ENCODE measurements around the gene KRT20.

The KRT20 gene

DNA sequence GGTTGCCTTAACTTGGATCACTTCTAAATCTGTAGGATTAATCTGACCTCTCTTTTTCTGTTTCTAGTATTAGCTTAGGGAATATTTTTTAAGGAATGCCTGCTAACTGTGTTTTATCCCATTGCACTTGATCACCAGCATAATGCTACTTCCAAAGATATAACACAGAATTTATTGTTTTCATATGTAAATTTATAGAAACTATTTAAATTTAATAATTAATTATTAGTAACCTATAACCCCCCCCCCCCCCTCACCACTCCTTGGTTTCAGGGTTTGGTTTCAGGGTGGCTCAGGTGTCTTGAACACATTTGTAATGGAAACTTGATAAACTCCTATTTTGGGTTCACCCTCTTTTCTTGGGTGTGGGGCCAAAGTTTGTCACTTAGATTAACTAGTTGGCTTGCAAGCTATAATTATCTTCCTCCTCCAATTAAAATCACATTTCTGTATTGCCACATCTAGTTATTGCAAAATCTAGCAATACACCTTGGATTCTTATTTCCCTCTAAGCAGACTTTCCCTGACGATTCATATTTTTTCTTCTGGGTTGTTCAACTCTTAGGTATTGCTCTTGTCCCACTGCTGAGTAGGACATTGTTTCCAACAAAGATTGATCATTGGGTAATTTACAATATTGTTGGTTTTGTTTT, 36.3 kb downstream of the KRT20 start:
- no peak for DNase-seq

DNA sequence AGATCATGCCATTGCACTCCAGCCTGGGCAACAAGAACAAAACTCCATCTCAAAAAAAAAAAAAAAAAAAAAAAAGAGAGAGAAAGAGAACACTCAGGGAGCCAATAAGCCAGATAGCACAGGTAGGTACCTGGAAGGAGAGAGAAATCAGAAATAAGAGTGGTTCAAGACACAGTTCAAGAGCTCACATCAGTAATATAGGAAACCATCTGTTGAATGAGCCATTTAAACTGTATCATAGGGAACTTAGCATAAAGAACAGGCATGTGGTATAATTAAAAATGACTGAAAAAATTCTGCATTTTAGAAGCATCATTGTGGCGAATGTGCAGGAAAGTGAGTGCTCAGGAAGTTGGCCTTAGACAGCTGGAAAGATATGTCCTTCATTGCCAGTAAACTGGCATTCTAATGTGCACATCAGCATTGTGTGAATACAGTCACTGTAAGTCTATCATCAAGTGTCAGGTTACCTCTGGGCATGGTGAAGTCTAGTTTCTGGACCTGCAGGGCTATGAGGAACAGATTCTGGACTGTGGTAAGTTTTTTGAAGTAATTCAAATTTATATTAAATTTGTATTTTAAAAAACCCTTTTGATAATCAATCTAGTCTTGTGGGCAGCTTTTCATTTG, 38.4 kb downstream of the KRT20 start:
- no peak for DNase-seq

DNA sequence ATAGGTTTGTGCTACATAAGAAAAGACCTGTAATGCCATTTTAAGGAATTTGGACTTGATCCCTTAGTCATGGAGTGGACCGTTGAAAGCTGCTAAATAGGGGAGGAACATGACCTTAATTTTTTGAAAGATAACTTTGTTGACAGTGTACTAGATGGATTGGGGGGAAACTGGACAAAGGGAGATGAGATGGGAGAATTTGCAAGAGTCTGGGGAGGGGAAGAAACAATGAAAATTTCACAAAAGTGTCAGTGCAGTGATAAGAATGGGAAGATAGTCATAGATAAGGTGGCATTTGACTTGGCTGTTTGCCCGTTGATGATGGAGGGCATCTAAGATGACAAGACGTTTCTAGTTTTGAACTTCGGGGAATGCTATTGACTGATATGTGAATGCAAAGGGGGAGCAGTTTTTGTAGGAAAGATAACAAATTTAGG, 40.4 kb downstream of the KRT20 start:
- DNase-seq, result no peak

DNA sequence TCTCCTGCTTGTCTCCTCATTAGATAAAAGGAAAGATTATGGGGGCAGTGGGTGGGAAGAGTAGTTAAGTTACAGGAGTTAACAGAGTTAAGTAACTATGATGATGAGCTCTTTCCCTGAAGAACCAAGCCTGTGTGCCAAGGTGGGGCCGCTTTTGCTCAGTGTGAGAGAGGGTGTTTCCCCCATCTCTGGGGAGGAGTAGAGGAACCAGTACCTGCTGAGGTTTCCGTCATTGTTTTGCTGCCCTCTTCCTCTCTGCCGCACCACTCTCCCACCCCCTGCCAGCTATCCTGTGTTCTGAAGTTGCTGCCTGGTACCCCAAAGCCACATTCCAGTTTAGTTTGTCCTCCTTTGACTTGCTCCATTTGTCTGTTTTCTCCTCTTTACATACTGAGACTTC, 41.8 kb downstream of the KRT20 start:
- DNase-seq, result no peak

DNA sequence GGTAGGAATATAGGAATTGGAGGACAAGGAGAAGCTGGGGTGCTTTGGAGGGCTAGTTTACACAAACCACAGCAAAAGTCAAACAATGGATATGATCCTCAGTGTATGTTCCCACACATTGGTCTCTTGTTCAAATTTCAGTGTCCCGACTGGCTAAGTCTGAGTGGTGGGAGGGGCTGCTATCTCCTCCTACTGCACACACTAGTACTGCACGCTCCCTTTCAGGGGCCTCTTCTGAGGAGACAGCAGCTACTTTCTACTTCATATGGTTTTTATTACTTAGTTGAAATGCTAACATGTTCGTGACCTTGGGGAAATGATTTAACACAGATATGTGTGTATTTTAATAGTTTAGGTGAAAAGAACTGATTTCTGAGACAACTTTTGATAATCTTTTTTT, 43.8 kb downstream of the KRT20 start:
- no peak for DNase-seq

DNA sequence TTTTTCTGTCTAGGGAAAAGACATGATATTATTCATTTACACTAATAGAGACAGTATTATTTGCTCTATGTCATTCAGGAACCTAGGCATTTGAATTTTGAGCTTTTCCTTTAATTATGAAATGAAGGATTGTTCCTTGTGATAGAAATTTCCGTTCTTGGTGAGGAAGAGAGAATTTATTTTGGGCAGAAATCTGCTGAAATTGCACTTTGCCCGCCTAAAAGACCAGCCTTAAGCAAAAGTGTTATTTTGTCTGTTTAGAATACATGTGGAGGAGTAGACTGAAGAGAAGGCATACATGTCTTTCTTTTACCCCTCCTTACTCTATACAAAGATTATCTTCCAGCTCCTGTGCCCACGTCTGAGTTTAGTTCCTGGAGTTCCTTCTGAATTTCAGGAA, 45.8 kb downstream of the KRT20 start:
- no peak for DNase-seq

DNA sequence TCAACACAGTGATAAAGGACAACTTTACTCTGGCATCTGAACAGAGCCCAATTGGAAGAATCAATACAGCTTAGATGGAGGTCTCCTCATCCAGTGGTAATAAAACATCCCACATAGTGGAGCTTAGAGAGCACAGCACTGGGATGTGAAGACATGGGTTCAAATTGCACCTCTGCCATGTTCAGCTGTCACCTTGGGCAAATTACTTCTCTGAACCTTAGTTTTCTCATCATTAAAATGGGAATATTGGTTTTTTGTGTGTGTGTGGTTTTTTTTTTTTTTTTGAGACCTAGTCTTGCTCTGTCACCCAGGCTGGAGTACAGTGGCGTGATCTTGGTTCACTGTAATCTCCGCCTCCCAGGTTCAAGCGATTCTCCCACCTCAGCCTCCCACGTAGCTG, 49.0 kb downstream of the KRT20 start:
- no peak for DNase-seq

DNA sequence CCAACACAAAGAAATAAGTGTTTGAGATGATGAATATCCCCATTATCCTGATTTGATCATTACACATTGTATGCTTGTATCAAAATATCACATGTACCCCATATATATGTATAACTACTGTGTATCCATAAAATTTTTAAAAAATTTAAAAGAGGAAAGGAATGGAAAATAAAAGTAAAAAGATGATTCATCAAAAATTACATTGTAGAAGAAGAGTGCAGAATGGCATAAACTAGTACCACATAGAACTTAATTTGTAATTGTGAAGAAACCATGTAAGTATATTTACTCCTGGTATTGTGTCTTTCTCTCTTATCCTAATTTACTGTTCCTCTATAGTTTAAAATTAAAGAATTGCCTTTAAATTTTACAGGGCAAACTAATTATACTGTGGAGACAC, 51.2 kb downstream of the KRT20 start:
- DNase-seq, result no peak

DNA sequence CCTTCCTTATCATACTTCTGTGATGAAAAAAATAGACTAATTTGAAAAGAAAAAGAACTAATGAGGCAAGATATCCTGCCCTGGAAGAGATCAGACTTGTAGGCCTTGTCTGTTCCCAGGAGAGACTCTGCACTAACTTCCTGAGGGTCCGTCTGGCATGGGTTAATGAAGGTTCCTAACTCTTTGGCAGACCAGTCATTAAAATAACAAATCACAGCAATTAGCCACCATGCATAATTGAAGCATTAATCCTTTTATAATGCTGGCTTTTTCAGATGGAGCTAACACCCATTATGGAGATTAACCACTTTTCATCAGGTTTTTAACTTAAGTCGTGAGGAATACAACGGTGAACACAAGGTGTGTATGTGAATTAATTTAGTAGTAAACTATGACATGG, 52.2 kb downstream of the KRT20 start:
- no peak for DNase-seq

DNA sequence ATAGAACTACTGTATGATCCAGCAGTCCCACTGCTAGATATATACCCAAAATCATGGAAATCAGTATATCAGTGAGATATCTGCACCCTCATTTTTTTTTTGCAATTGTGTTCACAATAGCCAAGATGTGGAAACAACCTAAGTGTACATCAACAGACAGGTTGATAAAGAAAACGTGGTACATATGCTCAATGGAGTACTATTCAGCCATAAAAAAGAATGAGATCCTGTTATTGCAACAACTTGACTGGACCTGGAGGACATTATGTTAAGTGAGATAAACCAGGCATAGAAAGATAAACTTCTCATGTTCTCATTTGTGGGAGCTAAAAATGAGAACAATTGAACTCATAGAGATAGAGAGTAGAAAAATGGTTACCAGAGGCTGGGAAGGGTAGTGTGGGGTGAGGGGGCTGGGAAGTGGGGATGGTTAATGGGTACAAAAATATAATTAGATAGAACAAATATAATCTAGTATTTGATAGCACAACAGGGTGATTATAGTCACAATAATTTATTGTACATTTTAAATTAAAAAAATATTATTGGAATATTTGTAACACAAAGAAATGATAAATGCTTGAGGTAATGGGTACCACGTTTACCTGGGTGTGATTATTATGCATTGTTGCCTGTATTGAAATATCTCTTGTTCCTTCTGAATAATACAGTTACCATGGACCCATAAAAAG, 54.8 kb downstream of the KRT20 start:
- DNase-seq, result no peak

DNA sequence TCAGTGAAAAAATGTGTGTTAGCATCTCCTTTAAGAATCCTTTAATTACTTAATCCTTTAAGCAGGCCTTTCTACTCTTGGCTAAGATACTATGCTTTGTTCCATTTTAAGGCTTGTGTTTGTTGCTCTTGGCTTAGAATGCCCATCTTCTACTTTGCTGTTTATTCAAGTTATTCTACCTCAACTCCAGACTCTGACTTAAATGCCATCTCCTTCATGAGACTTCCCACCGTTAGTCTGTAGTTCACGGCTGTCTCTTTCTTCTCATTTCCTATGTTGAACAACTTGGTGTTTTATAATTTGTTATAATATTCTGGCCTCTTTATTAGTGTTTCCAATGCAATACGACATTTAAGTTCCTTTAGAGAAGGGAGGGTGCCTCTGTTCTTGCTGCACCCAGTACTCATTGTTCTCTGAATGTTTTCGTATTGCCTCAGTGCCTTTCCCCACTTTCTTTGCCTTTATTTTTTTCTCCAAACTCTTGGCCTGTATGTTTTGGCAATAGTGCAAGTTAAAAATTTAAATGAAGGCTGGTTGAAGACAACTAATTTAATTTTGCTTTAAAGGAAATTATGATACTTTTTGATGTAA, 56.5 kb downstream of the KRT20 start:
- no peak for DNase-seq

DNA sequence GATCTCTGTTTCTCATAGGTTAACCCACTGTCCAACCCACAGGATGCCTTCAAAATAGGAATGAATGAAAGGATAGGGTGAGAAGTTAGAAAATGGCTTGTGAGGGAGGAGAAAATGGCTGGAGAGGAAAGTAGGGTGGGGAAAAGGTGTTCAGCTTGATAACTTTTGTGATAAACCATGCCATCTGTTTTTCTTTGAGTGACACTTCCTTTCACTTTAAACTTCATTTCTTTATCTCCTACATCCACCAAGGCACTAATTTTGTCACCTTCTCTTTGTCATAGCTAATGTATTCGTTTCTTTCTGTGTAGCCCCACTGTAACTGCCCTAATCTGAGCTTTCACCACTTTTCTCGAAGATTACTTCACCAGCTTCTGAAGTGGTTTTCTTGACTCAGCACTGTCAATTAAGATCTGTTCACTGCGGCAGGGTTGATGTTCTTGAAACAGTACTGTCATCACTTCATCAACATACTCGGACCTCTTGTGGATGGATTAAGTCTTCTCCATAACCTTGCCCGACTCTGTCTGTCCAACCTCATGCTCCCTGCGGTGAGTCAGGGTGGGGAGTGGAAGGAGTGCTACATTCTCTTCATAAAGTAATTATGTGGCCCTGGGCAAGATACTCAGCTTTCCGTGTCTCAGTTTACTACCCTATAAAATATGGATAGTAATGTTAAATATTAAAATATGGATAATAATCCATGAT, 57.1 kb downstream of the KRT20 start:
- no peak for DNase-seq
